Measurements from ENCODE around the gene ASB1. TPM values are rescaled to one million over a fixed set of nuclear protein-coding genes. Genes with fewer than 3 reads are reported as not detected.

ASB1 gene
- total RNA-seq, 3 donors from 2014 or later: 11.2 to 18.7 (median 18.4) TPM

- Histone ChIP-seq H3K4me1 (no peaks in the 10 kb centered on the region), H3K36me3 (no peaks in the 10 kb centered on the region), H3K4me3 (no peak overlapping the region), H3K27ac (no peak overlapping the region), H3K9me3 (no peaks in the 10 kb centered on the region), H3K27me3 (no peaks in the 10 kb centered on the region)
- no peak for TF ChIP-seq POLR2AphosphoS5 (IDR thresholded peaks at IDR 0.05)
- TF ChIP-seq CTCF (IDR thresholded peaks at IDR 0.05): no peak
- no peak for TF ChIP-seq POLR2A (IDR thresholded peaks at IDR 0.05)
- intact Hi-C loops (cut with DNase I; ENCODE audit: low total_unique reads): no loop called here
- DNase-seq (ENCODE audit: low spot score in 2 of 2): no peak
These were observed 72.1 kb downstream of the ASB1 start for GRCh38 chr2:238498691-238499295.

- H3K36me3 ChIP-seq: no peaks in the 10 kb centered on the region
- H3K9me3 ChIP-seq: no peaks in the 10 kb centered on the region
- H3K4me1 ChIP-seq: no peaks in the 10 kb centered on the region
- DNase-seq (ENCODE audit: low spot score in 2 of 2): no peak
- intact Hi-C loops (cut with DNase I; ENCODE audit: low total_unique reads): no loop called here
- TF ChIP-seq POLR2A (IDR thresholded peaks at IDR 0.05) (no peak), CTCF (IDR thresholded peaks at IDR 0.05) (no peak), POLR2AphosphoS5 (IDR thresholded peaks at IDR 0.05) (no peak)
- no peaks in the 10 kb centered on the region for H3K27me3 ChIP-seq
- no peak overlapping the region for H3K4me3 ChIP-seq
- H3K27ac ChIP-seq: no peak overlapping the region
These were observed 73.2 kb downstream of the ASB1 start for GRCh38 chr2:238499731-238500580.

GRCh38 chr2:238501311-238501710 is 74.6 kb downstream of the ASB1 start:
- Histone ChIP-seq H3K4me1 (no peaks in the 10 kb centered on the region), H3K27ac (no peak overlapping the region), H3K9me3 (no peaks in the 10 kb centered on the region), H3K27me3 (no peaks in the 10 kb centered on the region), H3K36me3 (no peaks in the 10 kb centered on the region), H3K4me3 (no peak overlapping the region)
- intact Hi-C loops (cut with DNase I; ENCODE audit: low total_unique reads): no loop called here
- TF ChIP-seq POLR2AphosphoS5 (IDR thresholded peaks at IDR 0.05): no peak
- TF ChIP-seq CTCF (IDR thresholded peaks at IDR 0.05): no peak
- TF ChIP-seq POLR2A (IDR thresholded peaks at IDR 0.05): no peak
- DNase-seq (ENCODE audit: low spot score in 2 of 2): no peak

Other genes starting within 250 kb of the ASB1 start
- 10 to 100 TPM; 31.4 to 43.9 (median 38.3) TPM for gene ILKAP, start 223.2 kb upstream of the ASB1 start, total RNA-seq
- 1 to 10 TPM; 4.0 to 5.6 (median 4.7) TPM for gene HES6, start 186.9 kb upstream of the ASB1 start, total RNA-seq
- gene PER2, start 138.3 kb upstream of the ASB1 start, total RNA-seq: 10 to 100 TPM; 14.1 to 29.7 (median 16.1) TPM
- gene TRAF3IP1, start 106.4 kb upstream of the ASB1 start, total RNA-seq: 10 to 100 TPM; 12.1 to 20.6 (median 15.7) TPM